Measurements from ENCODE around the gene KIAA0232. TPM values are rescaled to one million over a fixed set of nuclear protein-coding genes. Genes with fewer than 3 reads are reported as not detected.

The KIAA0232 gene
- total and polyA plus RNA-seq, 12 donors: 7.3 to 45.2 (median 27.4) TPM

GRCh38 chr4:6772223-6772928 is 10.2 kb upstream of the KIAA0232 start:
- no peaks in the 10 kb centered on the region for H3K27me3 ChIP-seq
- H3K27ac ChIP-seq: no peak overlapping the region
- H3K9me3 ChIP-seq (replicated peaks in 1 of 3): no peaks in the 10 kb centered on the region
- intact Hi-C loops (cut with DNase I): loop anchor here in 1 of 2 donors (10.0 kb wide), 1 partner anchor 48 kb away; no protein-coding TSS in a partner anchor
- H3K4me1 ChIP-seq (replicated peaks in 1 of 2): no peaks in the 10 kb centered on the region
- H3K4me3 ChIP-seq: no peak overlapping the region
- H3K36me3 ChIP-seq (replicated peaks in 1 of 2): no peaks in the 10 kb centered on the region
- no peak for TF ChIP-seq POLR2A (IDR thresholded peaks at IDR 0.05)
- no peak for TF ChIP-seq CTCF (IDR thresholded peaks at IDR 0.05)
- DNase-seq: peak in 3 of 7 donors; percentile 41 to 44 (median 43)
- 57 to 71% (median 68%) methylated on average over 9 to 10 of the region's 10 CpGs for WGBS, 4 donors

- Histone ChIP-seq H3K27ac (no peak overlapping the region), H3K36me3 (replicated peaks in 1 of 2) (no peaks in the 10 kb centered on the region), H3K27me3 (no peaks in the 10 kb centered on the region), H3K9me3 (replicated peaks in 1 of 3) (no peaks in the 10 kb centered on the region), H3K4me1 (replicated peaks in 1 of 2) (peaks cover 6 to 7% of the 10 kb centered on the region in 2 donors), H3K4me3 (no peak overlapping the region)
- no peak for DNase-seq
- 81 to 86% (median 85%) methylated on average over 5 to 6 of the region's 6 CpGs for WGBS, 4 donors
- no peak for TF ChIP-seq POLR2A (IDR thresholded peaks at IDR 0.05)
- TF ChIP-seq CTCF (IDR thresholded peaks at IDR 0.05): no peak
- intact Hi-C loops (cut with DNase I): loop anchor here in 1 of 2 donors (10.0 kb wide), 1 partner anchor 48 kb away; no protein-coding TSS in a partner anchor
These were observed 9.4 kb upstream of the KIAA0232 start for GRCh38 chr4:6773106-6773505.

- TF ChIP-seq POLR2A (IDR thresholded peaks at IDR 0.05): no peak
- no peak for TF ChIP-seq CTCF (IDR thresholded peaks at IDR 0.05)
- DNase-seq: peak in 4 of 7 donors; percentile 62 to 81 (median 64)
- Histone ChIP-seq H3K27ac (no peak overlapping the region), H3K27me3 (no peaks in the 10 kb centered on the region), H3K36me3 (replicated peaks in 1 of 2) (no peaks in the 10 kb centered on the region), H3K4me3 (no peak overlapping the region), H3K4me1 (replicated peaks in 1 of 2) (peaks cover 6 to 8% of the 10 kb centered on the region in 2 donors), H3K9me3 (replicated peaks in 1 of 3) (no peaks in the 10 kb centered on the region)
- intact Hi-C loops (cut with DNase I): loop anchor here in 1 of 2 donors (10.0 kb wide), 1 partner anchor 49 kb away; no protein-coding TSS in a partner anchor
- WGBS, 4 donors: 77 to 81% (median 79%) methylated on average over 16 of the region's 16 CpGs
These were observed 8.6 kb upstream of the KIAA0232 start for GRCh38 chr4:6773616-6774540.

GRCh38 chr4:6775746-6776145 is 6.8 kb upstream of the KIAA0232 start:
- no peak for TF ChIP-seq POLR2A (IDR thresholded peaks at IDR 0.05)
- no peak for TF ChIP-seq CTCF (IDR thresholded peaks at IDR 0.05)
- DNase-seq: no peak
- H3K4me1 ChIP-seq (replicated peaks in 1 of 2): peaks cover 6 to 8% of the 10 kb centered on the region in 2 donors
- no peaks in the 10 kb centered on the region for H3K9me3 ChIP-seq (replicated peaks in 1 of 3)
- no peaks in the 10 kb centered on the region for H3K27me3 ChIP-seq
- H3K36me3 ChIP-seq (replicated peaks in 1 of 2): no peaks in the 10 kb centered on the region
- H3K27ac ChIP-seq: no peak overlapping the region
- 75 to 88% (median 82%) methylated on average over 7 of the region's 7 CpGs for WGBS, 4 donors
- intact Hi-C loops (cut with DNase I): loop anchor here (5.0 to 10.0 kb wide), 3 partner anchors 51 to 97 kb away; no protein-coding TSS in a partner anchor
- no peak overlapping the region for H3K4me3 ChIP-seq
